HepG2 (cell line): ENCODE results near the gene FITM1. TPM values are rescaled to one million over a fixed set of nuclear protein-coding genes. Genes with fewer than 3 reads are reported as not detected.

Experiments used
- AKAP8 ChIP-seq: sonication (generic); formaldehyde crosslinking; IDR thresholded peaks from 2 replicates; pipeline ENCODE4 v1.5.1; 2020; ENCODE audit warnings: mild to moderate bottlenecking, missing genetic modification reagents
- CHCHD3 ChIP-seq: sonication (generic); formaldehyde crosslinking; IDR thresholded peaks from 2 replicates; pipeline ENCODE4 v1.8.0; 2022; ENCODE audit warnings: mild to moderate bottlenecking, missing genetic modification reagents, moderate library complexity
- MAFG ChIP-seq: sonication (generic); formaldehyde crosslinking; IDR thresholded peaks from 2 replicates; pipeline ENCODE4 v1.5.1; 2020; ENCODE audit warnings: mild to moderate bottlenecking, missing genetic modification reagents
- MAZ ChIP-seq, 2 experiments: sonication (generic) in 1 of 2; formaldehyde crosslinking in 1 of 2; IDR thresholded peaks; 2 replicates each; pipeline versions ENCODE4 v1.5.0 to v1.6.1; 2012 to 2020; ENCODE audit warnings: low read depth in 2 of 2, mild to moderate bottlenecking in 2 of 2, borderline replicate concordance in 1 of 2, improper control_type of control experiment in 1 of 2, low read length in 1 of 2, missing genetic modification reagents in 1 of 2, moderate library complexity in 1 of 2
- MBD4 ChIP-seq: IDR thresholded peaks from 2 replicates; pipeline ENCODE4 v1.6.1; 2012; ENCODE audit warnings: low read length, inconsistent platforms, borderline replicate concordance
- MIER2 ChIP-seq: IDR thresholded peaks from 2 replicates; pipeline ENCODE4 v1.6.1; 2016; ENCODE audit warnings: missing biosample characterization, missing genetic modification reagents
- POLR2A ChIP-seq, 2 experiments: IDR thresholded peaks; 2 replicates each; pipeline ENCODE4 v1.6.1; 2011; ENCODE audit warnings: low read depth in 2 of 2, low read length in 2 of 2, mild to moderate bottlenecking in 1 of 2, moderate library complexity in 1 of 2; ENCODE audit not compliant: insufficient read depth in 1 of 2
- RAD51 ChIP-seq: fragments of 450-650 bp; IDR thresholded peaks from 2 replicates; pipeline ENCODE4 v1.6.1; 2016; ENCODE audit warnings: borderline replicate concordance
- RORA ChIP-seq: sonication (generic); formaldehyde crosslinking; IDR thresholded peaks from 2 replicates; pipeline ENCODE4 v1.5.0; 2020; ENCODE audit warnings: mild to moderate bottlenecking, missing genetic modification reagents, moderate library complexity
- SRSF4 ChIP-seq: fragments of 200-400 bp; formaldehyde crosslinking; IDR thresholded peaks from one replicate; pipeline ENCODE4 v1.6.1; 2018; ENCODE audit warnings: mild to moderate bottlenecking, low read depth, low read length, moderate library complexity; ENCODE audit not compliant: poor library complexity, severe bottlenecking
- TBX3 ChIP-seq: fragments of 450-650 bp; IDR thresholded peaks from 2 replicates; pipeline ENCODE4 v1.6.1; 2017; ENCODE audit warnings: antibody characterized with exemption, mild to moderate bottlenecking, inconsistent platforms, borderline replicate concordance
- THAP8 ChIP-seq: sonication (generic); formaldehyde crosslinking; IDR thresholded peaks from 2 replicates; pipeline ENCODE4 v1.5.1; 2020; ENCODE audit warnings: missing genetic modification reagents, mild to moderate bottlenecking, borderline replicate concordance
- ZC3H4 ChIP-seq: sonication (generic); formaldehyde crosslinking; IDR thresholded peaks from 2 replicates; pipeline ENCODE4 v1.4.0; 2020; ENCODE audit warnings: missing genetic modification reagents, borderline replicate concordance
- ZFP36L1 ChIP-seq: sonication (generic); formaldehyde crosslinking; IDR thresholded peaks from 2 replicates; pipeline ENCODE4 v1.8.0; 2022; ENCODE audit warnings: mild to moderate bottlenecking, missing genetic modification reagents, moderate library complexity
- ZFY ChIP-seq: sonication (generic); formaldehyde crosslinking; IDR thresholded peaks from 2 replicates; pipeline ENCODE4 v1.4.0; 2020; ENCODE audit warnings: missing genetic modification reagents
- ZNF142 ChIP-seq: sonication (generic); formaldehyde crosslinking; IDR thresholded peaks from 2 replicates; pipeline ENCODE4 v1.4.0; 2020; ENCODE audit warnings: missing genetic modification reagents
- ZNF354B ChIP-seq: sonication (generic); formaldehyde crosslinking; IDR thresholded peaks from 2 replicates; pipeline ENCODE4 v1.8.0; 2022; ENCODE audit warnings: mild to moderate bottlenecking, missing genetic modification reagents
- ZNF576 ChIP-seq: sonication (generic); formaldehyde crosslinking; IDR thresholded peaks from 2 replicates; pipeline ENCODE4 v1.4.0; 2020; ENCODE audit warnings: mild to moderate bottlenecking, missing genetic modification reagents
- ZNF761 ChIP-seq: sonication (generic); formaldehyde crosslinking; conservative IDR thresholded peaks from 2 replicates; pipeline ENCODE4 v1.4.0; 2020; ENCODE audit warnings: mild to moderate bottlenecking, missing genetic modification reagents
- ZNF878 ChIP-seq: sonication (generic); formaldehyde crosslinking; IDR thresholded peaks from 2 replicates; pipeline ENCODE4 v1.8.1; 2023; ENCODE audit warnings: mild to moderate bottlenecking, missing genetic modification reagents, moderate library complexity
- ZSCAN25 ChIP-seq: sonication (generic); formaldehyde crosslinking; IDR thresholded peaks from 2 replicates; pipeline ENCODE4 v1.8.0; 2022; ENCODE audit warnings: mild to moderate bottlenecking, missing genetic modification reagents
- ZSCAN5A ChIP-seq: sonication (generic); formaldehyde crosslinking; IDR thresholded peaks from 2 replicates; pipeline ENCODE4 v1.8.0; 2022; ENCODE audit warnings: mild to moderate bottlenecking, missing genetic modification reagents, borderline replicate concordance
- polyA plus RNA-seq, 8 experiments: library from polyadenylated mRNA; depleted of rRNA in 3 of 8; stranded (reverse) in 7 of 8; unstranded in 1 of 8; fragments of >200 nt; fragmentation: Illumina TruSeq in 4 of 8; extraction: Trizol in 4 of 8; gene quantifications; 2 replicates each; pipeline versions ENCODE4 v1.2.1 to v1.2.3, GENCODE V29; 2011 to 2016; ENCODE audit warnings: low read depth in 4 of 8, missing spikeins in 1 of 8, mixed read lengths in 1 of 8; ENCODE audit not compliant: insufficient read depth in 1 of 8
- total RNA-seq, 5 experiments: library from RNA; depleted of rRNA; stranded (reverse); fragments of >200 nt; fragmentation: Illumina TruSeq; extraction: Trizol; gene quantifications; 2 replicates each; pipeline ENCODE4 v1.2.3, GENCODE V29; 2016; ENCODE audit warnings: low read depth in 1 of 5

FITM1 gene
- total and polyA plus RNA-seq, 2 of the 13 experiments (the other 11 are each of a cell fraction or from before 2014, with no cell fraction given): 2.7 to 5.8 TPM

GRCh38 chr14:24095271-24096068 lies 35.0 kb upstream of the FITM1 start (continued):
- peak; percentile 75; the same call in 1 of the 2 replicates for TF ChIP-seq ZNF142
- peak; percentile 83 for TF ChIP-seq ZFY (CRISPR knock-in tag)
- peak; percentile 98 for TF ChIP-seq ZSCAN5A (CRISPR knock-in tag)
- TF ChIP-seq MIER2: peak; percentile 86
- no peak for TF ChIP-seq ZFP36L1 (CRISPR knock-in tag)
- TF ChIP-seq POLR2A (IDR thresholded peaks at IDR 0.05; ENCODE audit: insufficient read depth in 1 of 2, low read depth in 2 of 2, low read length in 2 of 2): peak in 1 of 2 experiments; percentile 98; a peak in 2 of 4 replicates
- no peak; the same call in 1 of the 2 replicates for TF ChIP-seq ZNF354B
- TF ChIP-seq THAP8 (CRISPR knock-in tag): no peak
- TF ChIP-seq TBX3: peak; percentile 51
- TF ChIP-seq RORA (CRISPR knock-in tag): no peak
- TF ChIP-seq ZNF576 (CRISPR knock-in tag): no peak; the same call in 1 of the 2 replicates
- peak; percentile 95; the same call in 1 of the 2 replicates for TF ChIP-seq CHCHD3 (CRISPR knock-in tag)
- no peak for TF ChIP-seq SRSF4
- TF ChIP-seq MBD4: no peak
- TF ChIP-seq ZNF878: no peak
- TF ChIP-seq RAD51: peak; percentile 99
- peak; percentile 98 for TF ChIP-seq AKAP8
- peak; percentile 94 for TF ChIP-seq ZSCAN25
- TF ChIP-seq MAFG (CRISPR knock-in tag): no peak
- peak; percentile 99 for TF ChIP-seq MAZ (IDR thresholded peaks at IDR 0.05; ENCODE audit: borderline replicate concordance, low read depth, low read length)
- peak; percentile 99 for TF ChIP-seq MAZ (CRISPR knock-in tag; IDR thresholded peaks at IDR 0.05; ENCODE audit: low read depth)
- peak; percentile 94 for TF ChIP-seq ZC3H4 (CRISPR knock-in tag)
- peak; percentile 98 for TF ChIP-seq ZNF761 (CRISPR knock-in tag)
